Peyer's patch (tissue), 4 donors: ENCODE results near the gene PPP1R9B.

Source experiments
- CTCF ChIP-seq, 6 experiments: fragments of 450-650 bp in 4 of 6; fragments of 200-600 bp in 2 of 6; sonication (generic) in 1 of 6; IDR thresholded peaks; one replicate each; pipeline ENCODE4 v1.5.1; 2017 to 2019; ENCODE audit warnings: antibody characterized with exemption in 6 of 6, mild to moderate bottlenecking in 3 of 6, moderate library complexity in 1 of 6
- POLR2A ChIP-seq, 2 donors: fragments of 450-650 bp; IDR thresholded peaks; one replicate each; pipeline ENCODE4 v1.5.1; 2017; ENCODE audit warnings: antibody characterized with exemption in 2 of 2, mild to moderate bottlenecking in 2 of 2, moderate library complexity in 2 of 2

GRCh38 chr17:50174444-50174843, 24.0 kb upstream of the PPP1R9B start:
- TF ChIP-seq CTCF (IDR thresholded peaks at IDR 0.05) (no peak), POLR2A (IDR thresholded peaks at IDR 0.05) (no peak)
